ENCODE measurements around the gene CPN2.

- TF ChIP-seq SMC3 (IDR thresholded peaks at IDR 0.05), result no peak
- TF ChIP-seq ZNF302 (CRISPR knock-in tag; IDR thresholded peaks at IDR 0.05), result no peak
- TF ChIP-seq CTCF (IDR thresholded peaks at IDR 0.05), result no peak
- TF ChIP-seq CHD2 (IDR thresholded peaks at IDR 0.05; ENCODE audit: low read length, partially characterized antibody), result no peak
- TF ChIP-seq RFX5 (IDR thresholded peaks at IDR 0.05), result no peak
- TF ChIP-seq MAFK (IDR thresholded peaks at IDR 0.05; ENCODE audit: partially characterized antibody), result no peak
- TF ChIP-seq USF2 (IDR thresholded peaks at IDR 0.05), result no peak
- no peak for TF ChIP-seq JUNB (IDR thresholded peaks at IDR 0.05)
Observed at GRCh38 chr3:194343561-194343893, 7.6 kb downstream of the CPN2 start.
